ENCODE data around the gene KLHDC9. TPM values are rescaled to one million over a fixed set of nuclear protein-coding genes. Genes with fewer than 3 reads are reported as not detected.

The KLHDC9 gene
- total RNA-seq, 3 donors from 2014 or later = 5.8 to 9.8 (median 8.5) TPM

- intact Hi-C loops (cut with DNase I; ENCODE audit: low total_unique reads) = no loop called here
- TF ChIP-seq CTCF (IDR thresholded peaks at IDR 0.05) (no peak), POLR2A (IDR thresholded peaks at IDR 0.05) (no peak), POLR2AphosphoS5 (IDR thresholded peaks at IDR 0.05) (no peak)
- peak in 1 of 2 donors; percentile 9 for DNase-seq (ENCODE audit: low spot score in 2 of 2)
- Histone ChIP-seq H3K4me1 (peaks cover 0 to 3% of the 10 kb centered on the region in 2 donors), H3K27me3 (no peaks in the 10 kb centered on the region), H3K4me3 (no peak overlapping the region), H3K36me3 (no peaks in the 10 kb centered on the region), H3K27ac (peak overlapping the region in 1 of 2 donors; percentile 70), H3K9me3 (no peaks in the 10 kb centered on the region)
Observed at GRCh38 chr1:161096015-161096414, 2.1 kb upstream of the KLHDC9 start.

GRCh38 chr1:161096530-161096929 is 1.6 kb upstream of the KLHDC9 start:
- Histone ChIP-seq H3K9me3 (no peaks in the 10 kb centered on the region), H3K4me3 (no peak overlapping the region), H3K4me1 (peaks cover 0 to 3% of the 10 kb centered on the region in 2 donors), H3K27me3 (no peaks in the 10 kb centered on the region), H3K36me3 (no peaks in the 10 kb centered on the region), H3K27ac (peak overlapping the region; percentile 16 to 70)
- TF ChIP-seq POLR2AphosphoS5 (IDR thresholded peaks at IDR 0.05) = no peak
- TF ChIP-seq POLR2A (IDR thresholded peaks at IDR 0.05) = no peak
- no peak for TF ChIP-seq CTCF (IDR thresholded peaks at IDR 0.05)
- peak; percentile 17 to 22 for DNase-seq (ENCODE audit: low spot score in 2 of 2)
- intact Hi-C loops (cut with DNase I; ENCODE audit: low total_unique reads) = no loop called here

GRCh38 chr1:161099090-161099802 is 1.1 kb downstream of the KLHDC9 start:
- Histone ChIP-seq H3K27me3 (no peaks in the 10 kb centered on the region), H3K27ac (peak overlapping the region in 1 of 2 donors; percentile 82), H3K9me3 (no peaks in the 10 kb centered on the region), H3K4me3 (peak overlapping the region in 2 of 3 donors; percentile 71 to 80), H3K36me3 (no peaks in the 10 kb centered on the region), H3K4me1 (peaks cover 0 to 3% of the 10 kb centered on the region in 2 donors)
- peak in 1 of 2 donors; percentile 48 for DNase-seq (ENCODE audit: low spot score in 2 of 2)
- intact Hi-C loops (cut with DNase I; ENCODE audit: low total_unique reads) = no loop called here
- no peak for TF ChIP-seq POLR2A (IDR thresholded peaks at IDR 0.05)
- no peak for TF ChIP-seq POLR2AphosphoS5 (IDR thresholded peaks at IDR 0.05)
- TF ChIP-seq CTCF (IDR thresholded peaks at IDR 0.05) = no peak

- peaks cover 0 to 3% of the 10 kb centered on the region in 2 donors for H3K4me1 ChIP-seq
- intact Hi-C loops (cut with DNase I; ENCODE audit: low total_unique reads) = no loop called here
- no peak overlapping the region for H3K4me3 ChIP-seq
- no peak for DNase-seq (ENCODE audit: low spot score in 2 of 2)
- H3K27me3 ChIP-seq = no peaks in the 10 kb centered on the region
- no peak for TF ChIP-seq POLR2AphosphoS5 (IDR thresholded peaks at IDR 0.05)
- TF ChIP-seq CTCF (IDR thresholded peaks at IDR 0.05) = no peak
- no peak for TF ChIP-seq POLR2A (IDR thresholded peaks at IDR 0.05)
- no peaks in the 10 kb centered on the region for H3K36me3 ChIP-seq
- H3K27ac ChIP-seq = no peak overlapping the region
- H3K9me3 ChIP-seq = no peaks in the 10 kb centered on the region
Observed at GRCh38 chr1:161100556-161100955, 2.4 kb downstream of the KLHDC9 start.

DNA sequence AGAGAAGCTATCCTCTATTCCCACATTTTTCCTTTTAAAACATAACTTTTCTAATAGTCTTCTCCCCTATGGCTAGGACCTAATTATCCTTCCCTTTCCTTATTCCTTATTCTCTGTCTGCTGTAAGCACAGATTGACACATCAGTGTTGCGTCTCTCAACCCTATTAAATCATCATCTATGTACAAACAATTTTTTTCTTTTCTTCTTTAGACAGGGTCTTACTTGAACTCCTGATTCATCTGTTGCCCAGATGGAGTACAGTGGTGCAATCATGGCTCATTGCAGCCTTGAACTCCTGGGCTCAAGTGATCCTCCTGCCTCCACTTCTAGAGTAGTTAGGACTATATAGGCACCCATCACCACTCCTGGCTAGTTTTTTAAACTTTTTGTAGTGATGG is 8.3 kb downstream of the KLHDC9 start:
- Histone ChIP-seq H3K36me3 (no peaks in the 10 kb centered on the region), H3K4me1 (no peaks in the 10 kb centered on the region), H3K27me3 (no peaks in the 10 kb centered on the region), H3K27ac (no peak overlapping the region), H3K4me3 (no peak overlapping the region), H3K9me3 (no peaks in the 10 kb centered on the region)
- no peak for DNase-seq (ENCODE audit: low spot score in 2 of 2)
- intact Hi-C loops (cut with DNase I; ENCODE audit: low total_unique reads) = no loop called here
- no peak for TF ChIP-seq POLR2A (IDR thresholded peaks at IDR 0.05)
- TF ChIP-seq CTCF (IDR thresholded peaks at IDR 0.05) = no peak
- no peak for TF ChIP-seq POLR2AphosphoS5 (IDR thresholded peaks at IDR 0.05)
